Measurements from ENCODE around the gene CDC42BPG.

Gene CDC42BPG

DNA sequence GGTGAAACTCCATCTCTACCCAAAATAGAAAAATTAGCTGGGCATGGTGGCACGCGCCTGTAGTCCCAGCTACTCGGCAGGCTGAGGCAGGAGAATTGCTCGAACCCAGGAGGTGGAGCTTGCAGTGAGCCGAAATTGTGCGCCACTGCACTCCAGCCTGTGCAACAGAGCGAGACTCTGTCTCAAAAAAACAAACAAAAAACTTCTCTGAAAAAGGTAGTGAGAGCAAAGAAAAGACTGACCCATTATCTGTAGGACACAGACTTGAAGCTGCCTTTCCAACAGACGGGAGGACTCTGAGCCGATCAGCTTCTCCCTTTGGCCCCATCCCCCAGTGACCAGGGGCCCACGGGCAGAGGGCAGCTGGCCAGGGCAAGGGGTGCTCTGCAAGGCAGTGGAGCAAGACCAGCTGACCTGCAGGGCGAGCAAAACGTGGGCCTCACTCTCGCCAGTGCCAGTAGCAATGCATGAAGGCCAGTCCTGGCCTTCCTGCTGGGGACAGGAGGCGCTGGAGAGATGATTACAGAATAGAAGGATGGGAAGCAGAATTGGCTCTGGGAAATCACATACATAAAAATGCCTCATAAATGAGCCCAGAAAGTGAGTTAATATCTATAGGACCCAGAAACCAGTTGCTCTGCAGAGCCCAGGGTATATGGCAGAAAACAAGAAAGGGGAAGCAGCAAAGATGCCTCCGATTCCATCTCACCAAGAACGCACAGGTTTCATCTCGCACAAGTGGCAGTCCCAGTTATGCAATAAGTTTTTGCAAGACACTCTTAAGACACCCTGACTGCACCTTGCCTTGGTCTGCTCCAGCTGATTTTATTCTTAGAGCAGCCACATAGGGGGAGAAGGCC lies 31.1 kb upstream of the CDC42BPG start:
- TF ChIP-seq, protein P1, sequence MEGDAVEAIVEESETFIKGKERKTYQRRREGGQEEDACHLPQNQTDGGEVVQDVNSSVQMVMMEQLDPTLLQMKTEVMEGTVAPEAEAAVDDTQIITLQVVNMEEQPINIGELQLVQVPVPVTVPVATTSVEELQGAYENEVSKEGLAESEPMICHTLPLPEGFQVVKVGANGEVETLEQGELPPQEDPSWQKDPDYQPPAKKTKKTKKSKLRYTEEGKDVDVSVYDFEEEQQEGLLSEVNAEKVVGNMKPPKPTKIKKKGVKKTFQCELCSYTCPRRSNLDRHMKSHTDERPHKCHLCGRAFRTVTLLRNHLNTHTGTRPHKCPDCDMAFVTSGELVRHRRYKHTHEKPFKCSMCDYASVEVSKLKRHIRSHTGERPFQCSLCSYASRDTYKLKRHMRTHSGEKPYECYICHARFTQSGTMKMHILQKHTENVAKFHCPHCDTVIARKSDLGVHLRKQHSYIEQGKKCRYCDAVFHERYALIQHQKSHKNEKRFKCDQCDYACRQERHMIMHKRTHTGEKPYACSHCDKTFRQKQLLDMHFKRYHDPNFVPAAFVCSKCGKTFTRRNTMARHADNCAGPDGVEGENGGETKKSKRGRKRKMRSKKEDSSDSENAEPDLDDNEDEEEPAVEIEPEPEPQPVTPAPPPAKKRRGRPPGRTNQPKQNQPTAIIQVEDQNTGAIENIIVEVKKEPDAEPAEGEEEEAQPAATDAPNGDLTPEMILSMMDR (IDR thresholded peaks at IDR 0.05) = no peak
- H3K4me3 ChIP-seq = peak overlapping the region; percentile 95
- H3K27ac ChIP-seq = peak overlapping the region; percentile 94 to 98
- DNase-seq (ENCODE audit: low spot score) = no peak

DNA sequence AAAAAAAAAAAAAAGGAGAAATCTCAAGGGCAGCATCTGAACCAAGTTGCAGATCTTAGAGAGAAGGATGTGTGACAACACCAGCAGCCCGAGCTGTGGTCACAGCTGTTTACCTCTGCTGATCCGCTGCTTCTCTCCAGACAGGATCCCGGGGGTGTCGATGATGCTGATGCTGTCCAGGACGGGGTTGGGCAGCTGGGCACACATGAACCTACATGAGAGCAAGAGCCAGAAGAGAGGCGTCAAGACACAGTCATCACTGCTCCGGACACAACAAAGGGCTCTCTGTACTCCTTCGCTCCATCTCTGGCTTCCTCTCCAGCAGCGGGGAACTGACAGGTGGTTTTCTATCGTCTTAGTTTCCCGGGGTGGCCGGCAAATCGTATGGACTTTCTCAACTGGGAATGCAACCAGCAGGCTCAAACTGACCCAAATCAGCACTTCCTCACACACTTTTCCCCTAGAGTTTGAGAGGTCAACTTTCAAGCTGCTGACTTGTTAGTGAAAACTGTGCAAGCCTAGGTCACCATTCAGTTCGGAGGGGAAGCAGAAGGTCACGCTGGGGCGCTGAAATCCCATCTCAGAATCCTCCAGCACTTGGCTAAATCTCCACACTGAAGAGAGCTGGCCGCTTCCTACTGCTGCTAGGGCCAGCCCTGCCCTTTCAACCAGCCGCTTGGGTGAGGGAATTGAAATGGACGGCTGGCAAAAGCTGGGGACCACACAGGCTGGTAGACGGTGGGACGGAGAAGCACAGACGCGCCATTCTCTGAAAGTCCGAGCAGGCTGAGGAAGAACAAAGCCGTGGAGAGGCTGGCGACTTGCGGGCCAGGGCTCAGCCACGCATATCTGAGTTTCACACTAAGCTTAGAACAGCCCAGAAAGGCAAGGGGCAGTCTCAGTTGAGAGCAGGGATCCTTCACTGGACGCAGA lies 30.1 kb upstream of the CDC42BPG start:
- Histone ChIP-seq H3K27ac (peak overlapping the region in 1 of 2 donors; percentile 98), H3K4me3 (peak overlapping the region; percentile 95)
- no peak for DNase-seq (ENCODE audit: low spot score)
- TF ChIP-seq, protein P1 (IDR thresholded peaks at IDR 0.05) = no peak

DNA sequence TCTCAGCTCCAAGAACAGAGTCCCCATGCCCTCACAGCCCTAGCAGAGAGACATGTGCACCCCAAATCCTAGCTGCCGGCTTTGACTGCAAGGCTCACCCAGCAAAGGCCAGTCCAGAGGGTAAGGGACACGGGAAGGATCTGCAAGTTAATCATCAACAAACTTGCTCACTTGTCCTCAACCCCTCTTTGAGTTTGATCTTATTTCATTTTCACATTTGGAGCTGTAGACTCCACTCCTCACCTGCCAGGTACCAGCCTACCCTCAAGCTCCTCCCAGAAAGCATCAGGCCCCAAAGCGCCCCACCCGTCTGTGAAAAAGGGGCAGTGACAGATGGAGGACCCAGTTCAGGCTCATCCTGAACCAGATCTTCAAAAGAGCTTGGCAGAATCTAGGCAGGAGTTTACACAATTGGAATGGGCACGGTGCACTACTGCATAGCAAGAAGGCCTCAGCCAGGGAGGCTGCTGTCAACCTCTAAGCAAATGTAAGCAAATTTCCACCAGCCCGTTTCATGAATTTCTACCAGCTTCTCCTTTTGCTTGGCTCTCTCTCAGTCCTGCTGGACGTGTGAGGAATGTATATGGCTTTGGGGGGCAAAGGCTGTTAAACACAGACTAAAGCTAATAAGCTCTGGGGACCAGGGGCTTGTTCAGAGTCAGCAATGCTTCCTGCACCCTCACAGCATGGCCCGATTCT lies 28.5 kb upstream of the CDC42BPG start:
- Histone ChIP-seq H3K27ac (peak overlapping the region in 1 of 2 donors; percentile 3), H3K4me3 (peak overlapping the region; percentile 0)
- no peak for DNase-seq (ENCODE audit: low spot score)
- TF ChIP-seq, protein P1 (IDR thresholded peaks at IDR 0.05) = no peak

DNA sequence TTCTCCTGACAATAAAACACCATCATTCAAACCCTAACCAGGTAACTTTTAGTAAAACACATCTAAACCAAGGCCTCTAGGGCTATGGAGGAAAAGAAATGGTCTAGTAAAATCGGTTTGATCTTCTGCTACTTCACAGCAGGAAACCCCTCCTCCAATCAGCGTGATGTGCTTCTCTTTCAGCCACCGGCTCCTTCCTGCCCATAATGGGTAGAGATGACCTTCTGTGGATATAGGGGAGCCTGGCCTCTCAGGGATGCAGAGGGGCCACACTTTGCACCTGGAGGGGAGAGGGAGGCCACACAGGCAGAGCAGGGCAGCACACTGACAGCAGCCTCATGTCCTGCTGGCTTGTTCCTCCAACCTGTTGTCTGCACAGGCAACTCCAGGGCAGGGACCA lies 27.0 kb upstream of the CDC42BPG start:
- TF ChIP-seq, protein P1 (IDR thresholded peaks at IDR 0.05) = no peak
- DNase-seq (ENCODE audit: low spot score) = no peak
- Histone ChIP-seq H3K27ac (peak overlapping the region; percentile 94 to 95), H3K4me3 (peak overlapping the region; percentile 61)

DNA sequence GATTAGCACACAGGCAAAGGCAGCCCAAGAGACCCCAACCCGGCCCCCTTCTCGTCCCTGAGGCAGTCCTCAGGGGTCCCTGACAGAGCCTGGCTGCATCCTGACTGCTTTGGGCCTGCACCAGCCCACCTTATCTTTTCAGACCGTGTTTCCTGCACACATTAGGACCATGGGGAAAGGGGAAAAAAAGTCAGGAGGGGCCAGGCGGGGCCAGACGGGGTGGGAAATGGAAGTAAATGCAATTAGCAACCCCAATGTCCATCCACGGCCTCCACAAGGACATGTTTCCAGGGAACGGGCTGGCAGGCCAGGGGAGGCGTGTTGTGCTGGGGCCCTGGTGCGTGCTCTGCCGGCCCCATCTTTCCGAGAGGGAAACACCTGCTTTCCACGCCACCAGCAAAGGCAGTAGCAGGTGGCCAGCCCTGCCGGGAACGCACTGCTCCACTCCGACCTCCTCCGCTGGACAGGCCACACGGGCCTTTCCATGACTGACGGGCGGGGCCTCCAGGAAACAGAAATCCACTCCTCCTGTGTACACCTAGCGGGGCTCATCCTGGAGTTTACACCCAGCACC lies 26.5 kb upstream of the CDC42BPG start:
- Histone ChIP-seq H3K4me3 (peak overlapping the region; percentile 61), H3K27ac (peak overlapping the region; percentile 94 to 95)
- TF ChIP-seq, protein P1 (IDR thresholded peaks at IDR 0.05) = no peak
- DNase-seq (ENCODE audit: low spot score) = no peak

DNA sequence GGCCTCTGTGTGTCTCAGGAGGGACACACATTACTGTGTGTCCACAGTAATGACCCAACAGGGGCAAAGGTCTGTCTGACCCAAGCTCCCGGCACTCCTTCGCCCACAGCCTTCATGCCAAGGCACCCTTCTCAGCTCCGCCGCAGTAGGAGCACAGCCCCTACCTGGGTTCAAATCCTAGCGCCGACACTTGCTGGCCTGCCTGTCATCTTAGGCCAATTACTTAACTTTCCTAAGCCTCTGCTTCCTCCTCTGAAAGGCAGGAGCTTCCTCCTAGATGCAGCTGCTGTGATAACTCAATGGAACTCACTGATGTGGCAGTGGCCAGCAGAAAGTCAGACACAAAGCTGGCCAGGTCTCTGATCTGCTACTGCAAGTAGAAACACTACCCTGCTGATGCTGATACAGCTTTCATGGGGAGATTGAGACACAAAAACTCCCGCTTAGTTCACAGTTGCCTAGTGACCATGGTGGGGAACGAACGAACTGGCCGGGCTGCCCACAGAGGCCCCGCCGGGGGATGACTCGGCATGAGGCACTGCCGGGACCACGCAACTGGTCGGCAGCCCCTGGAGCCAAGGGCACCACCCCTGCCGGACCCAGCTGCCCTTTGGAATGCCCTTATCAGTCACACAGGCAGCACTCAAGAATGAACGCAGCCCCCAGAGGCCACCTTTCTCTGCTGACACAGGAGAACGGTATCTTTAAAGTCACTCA lies 25.9 kb upstream of the CDC42BPG start:
- Histone ChIP-seq H3K27ac (peak overlapping the region; percentile 94 to 95), H3K4me3 (peak overlapping the region; percentile 61)
- TF ChIP-seq, protein P1 (IDR thresholded peaks at IDR 0.05) = no peak
- DNase-seq (ENCODE audit: low spot score) = peak; percentile 92

Measured in coronary artery (tissue), 2 donors.